ENCODE data around the gene SYNE1.
"Not testable (repeated sequence)": the region's sequence is repeated elsewhere in the genome, so short reads cannot be mapped to it uniquely, and the experiment has no call there.

The SYNE1 gene

GRCh38 chr6:152637296-152638047 is at the start of gene SYNE1:
Gene SYNE1 (minus strand): TSS chr6:152637362. CDS start chr6:152628331, 9,031 bp downstream.
- DNase-seq (ENCODE audit: low read depth, low spot score) = no peak

GRCh38 chr6:152685819-152686218 is 48.7 kb upstream of the SYNE1 start:
- no peak for DNase-seq (ENCODE audit: low read depth, low spot score)

- peak; percentile 77 for DNase-seq (ENCODE audit: low read depth, low spot score)
These were observed 45.8 kb upstream of the SYNE1 start for GRCh38 chr6:152682935-152683334.

- peak; percentile 30 for DNase-seq (ENCODE audit: low read depth, low spot score)
These were observed 45.0 kb upstream of the SYNE1 start for GRCh38 chr6:152682141-152682540.

GRCh38 chr6:152680879-152681517 is 43.8 kb upstream of the SYNE1 start:
- peak; percentile 45 for DNase-seq (ENCODE audit: low read depth, low spot score)

- DNase-seq (ENCODE audit: low read depth, low spot score) = no peak
These were observed 43.0 kb upstream of the SYNE1 start for GRCh38 chr6:152680151-152680550.

GRCh38 chr6:152673236-152673635 is 36.1 kb upstream of the SYNE1 start:
- no peak for DNase-seq (ENCODE audit: low read depth, low spot score)

- no peak for DNase-seq (ENCODE audit: low read depth, low spot score)
These were observed 34.0 kb upstream of the SYNE1 start for GRCh38 chr6:152671171-152671570.

- DNase-seq (ENCODE audit: low read depth, low spot score) = no peak
These were observed 32.7 kb upstream of the SYNE1 start for GRCh38 chr6:152669895-152670294.

- no peak for DNase-seq (ENCODE audit: low read depth, low spot score)
These were observed 24.6 kb upstream of the SYNE1 start for GRCh38 chr6:152661776-152662175.

- DNase-seq (ENCODE audit: low read depth, low spot score) = no peak
These were observed 14.8 kb upstream of the SYNE1 start for GRCh38 chr6:152651986-152652385.

GRCh38 chr6:152648105-152648504 is 10.9 kb upstream of the SYNE1 start:
- DNase-seq (ENCODE audit: low read depth, low spot score) = no peak

GRCh38 chr6:152646732-152647131 is 9.6 kb upstream of the SYNE1 start:
- DNase-seq (ENCODE audit: low read depth, low spot score) = not testable (repeated sequence)

- DNase-seq (ENCODE audit: low read depth, low spot score) = peak; percentile 87
These were observed 5.6 kb upstream of the SYNE1 start for GRCh38 chr6:152642578-152643375.

GRCh38 chr6:152636609-152637295 is 410 bp downstream of the SYNE1 start:
- DNase-seq (ENCODE audit: low read depth, low spot score) = peak; percentile 36

GRCh38 chr6:152636021-152636608 is 1.0 kb downstream of the SYNE1 start:
- peak; percentile 64 for DNase-seq (ENCODE audit: low read depth, low spot score)

GRCh38 chr6:152634773-152635172 is 2.4 kb downstream of the SYNE1 start:
- DNase-seq (ENCODE audit: low read depth, low spot score) = no peak

GRCh38 chr6:152632121-152632782 is 4.9 kb downstream of the SYNE1 start:
- DNase-seq (ENCODE audit: low read depth, low spot score) = no peak

GRCh38 chr6:152631376-152631775 is 5.8 kb downstream of the SYNE1 start:
- no peak for DNase-seq (ENCODE audit: low read depth, low spot score)

- DNase-seq (ENCODE audit: low read depth, low spot score) = no peak
These were observed 6.3 kb downstream of the SYNE1 start for GRCh38 chr6:152630832-152631231.

- no peak for DNase-seq (ENCODE audit: low read depth, low spot score)
These were observed 11.9 kb downstream of the SYNE1 start for GRCh38 chr6:152625213-152625612.

Measured in ELF-1 (cell line).